Putamen (tissue), 1 donor: ENCODE measurements around the gene CFLAR.
"Not testable (repeated sequence)": the region's sequence is repeated elsewhere in the genome, so short reads cannot be mapped to it uniquely, and the experiment has no call there.

ENCODE experiments used
- DNase-seq: peaks from one replicate; pipeline ENCODE4 v3.0.0-alpha.2; 2016; ENCODE audit warnings: low spot score

CFLAR gene

GRCh38 chr2:201118961-201119854 lies 3.2 kb downstream of the CFLAR start:
- DNase-seq: no peak

- no peak for DNase-seq
These were observed 6.3 kb downstream of the CFLAR start for GRCh38 chr2:201122276-201122675.

- DNase-seq: no peak
These were observed 10.6 kb downstream of the CFLAR start for GRCh38 chr2:201126308-201127151.

GRCh38 chr2:201127152-201127511 lies 11.2 kb downstream of the CFLAR start:
- no peak for DNase-seq

GRCh38 chr2:201127570-201127969 lies 11.6 kb downstream of the CFLAR start:
- peak; percentile 67 for DNase-seq

DNA sequence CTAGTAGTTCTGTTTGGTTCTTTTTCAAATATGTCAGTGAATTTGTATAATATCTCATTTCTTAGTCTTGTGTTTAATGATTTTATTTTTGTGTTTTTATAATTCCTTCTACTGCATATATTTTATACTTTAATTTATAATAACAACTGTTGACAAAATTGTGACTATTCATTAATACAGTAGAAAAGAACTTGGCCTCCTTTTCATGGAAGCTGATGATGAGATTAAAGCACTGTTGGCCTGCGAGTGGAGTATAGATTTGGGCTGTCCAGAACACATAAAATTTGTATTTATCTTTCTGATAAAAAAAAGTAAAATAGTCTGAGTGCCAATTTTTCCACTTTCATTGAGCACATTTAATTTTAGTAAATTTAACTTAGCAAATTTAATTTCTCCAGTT lies 12.1 kb downstream of the CFLAR start:
- DNase-seq: no peak

GRCh38 chr2:201128933-201129505 lies 13.1 kb downstream of the CFLAR start:
- no peak for DNase-seq

- no peak for DNase-seq
These were observed 14.7 kb downstream of the CFLAR start for GRCh38 chr2:201130524-201131186.

- no peak for DNase-seq
These were observed 16.6 kb downstream of the CFLAR start for GRCh38 chr2:201132518-201132917.

DNA sequence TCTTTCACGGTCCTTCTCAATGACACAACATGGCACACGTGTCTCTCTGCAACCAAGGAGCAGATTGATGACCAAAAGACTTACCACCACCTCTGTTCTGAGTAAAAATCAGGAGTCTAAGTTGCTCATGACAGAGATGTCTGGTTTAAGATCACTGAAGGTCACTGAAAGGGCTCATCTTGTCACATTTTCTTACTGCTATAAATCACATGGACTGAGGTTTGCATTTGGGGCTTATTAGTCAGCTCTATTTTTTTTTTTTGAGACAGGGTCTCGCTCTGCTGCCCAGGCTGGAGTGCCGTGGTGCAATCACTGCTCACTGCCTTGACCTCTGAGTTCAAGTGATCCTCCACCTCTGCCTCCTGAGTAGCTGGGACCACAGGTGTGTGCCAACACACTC lies 19.4 kb downstream of the CFLAR start:
- DNase-seq: no peak

DNA sequence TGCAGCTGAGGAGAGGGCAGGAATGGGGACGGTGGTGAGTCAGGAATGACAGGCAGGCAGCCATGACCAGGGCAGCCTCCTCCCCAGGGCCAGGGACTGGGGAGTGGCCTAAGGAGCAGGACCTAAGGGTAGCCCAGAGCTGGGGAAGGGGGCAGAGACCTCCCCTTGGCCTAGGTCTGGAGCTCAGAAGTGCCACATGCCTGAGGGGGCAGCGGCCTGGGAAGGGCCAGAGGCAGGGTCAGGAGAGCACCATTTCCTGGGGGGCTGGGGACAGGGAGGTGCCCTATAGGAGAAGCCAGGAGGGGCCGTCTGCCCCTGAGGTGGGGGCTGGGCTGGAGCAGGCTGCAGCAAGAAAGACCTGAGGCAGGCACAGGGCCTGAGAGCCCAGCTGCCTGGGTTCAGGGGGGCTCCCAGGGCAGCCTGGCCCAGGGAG lies 20.9 kb downstream of the CFLAR start:
- DNase-seq: no peak

DNA sequence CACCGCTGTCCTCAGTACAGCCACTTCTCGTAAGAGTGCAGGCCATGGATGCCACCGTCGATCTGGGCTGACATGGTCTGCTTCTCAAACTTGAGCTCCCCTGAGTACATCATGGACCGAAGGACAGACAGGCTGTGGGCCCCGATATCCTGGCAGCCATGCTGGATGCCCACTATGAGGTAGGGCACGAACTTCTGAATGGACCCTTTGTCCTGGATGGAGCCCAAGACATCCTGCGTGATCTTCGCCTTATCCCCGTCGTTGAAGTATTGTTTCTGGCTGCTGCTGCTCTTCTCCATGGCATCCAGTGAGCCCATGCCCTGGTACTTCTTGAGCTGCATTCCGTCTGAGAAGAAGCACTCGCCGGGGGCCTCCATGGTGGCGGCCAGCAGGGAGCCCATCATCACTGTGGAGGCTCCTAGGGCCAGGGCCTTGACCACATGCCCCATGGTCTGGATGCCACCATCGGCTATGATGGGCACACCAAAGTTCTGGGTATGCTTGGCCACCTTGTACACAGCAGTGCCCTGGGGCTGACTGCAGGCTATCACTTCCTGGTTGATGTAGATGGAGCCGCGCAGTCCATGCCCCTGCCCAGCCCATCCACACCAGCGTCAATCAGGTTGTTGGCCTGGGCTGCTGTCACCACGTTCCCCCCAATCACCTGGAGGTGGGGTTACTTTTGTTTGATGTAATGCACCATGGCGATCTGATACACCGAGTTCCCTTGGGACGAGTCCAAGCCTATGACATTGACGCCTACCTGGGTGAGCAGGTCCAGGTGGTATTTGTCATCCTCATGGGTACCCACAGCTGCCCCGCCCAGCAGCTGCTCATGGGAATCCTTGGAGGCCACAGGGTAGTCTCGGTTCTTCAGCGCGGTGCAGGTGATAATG lies 21.8 kb downstream of the CFLAR start:
- DNase-seq: no peak

- DNase-seq: no peak
These were observed 22.5 kb downstream of the CFLAR start for GRCh38 chr2:201138401-201138970.

- DNase-seq: not testable (repeated sequence)
These were observed 23.2 kb downstream of the CFLAR start for GRCh38 chr2:201138986-201139781.

- DNase-seq: no peak
These were observed 24.1 kb downstream of the CFLAR start for GRCh38 chr2:201139836-201140604.

- no peak for DNase-seq
These were observed 28.4 kb downstream of the CFLAR start for GRCh38 chr2:201144101-201145051.

DNA sequence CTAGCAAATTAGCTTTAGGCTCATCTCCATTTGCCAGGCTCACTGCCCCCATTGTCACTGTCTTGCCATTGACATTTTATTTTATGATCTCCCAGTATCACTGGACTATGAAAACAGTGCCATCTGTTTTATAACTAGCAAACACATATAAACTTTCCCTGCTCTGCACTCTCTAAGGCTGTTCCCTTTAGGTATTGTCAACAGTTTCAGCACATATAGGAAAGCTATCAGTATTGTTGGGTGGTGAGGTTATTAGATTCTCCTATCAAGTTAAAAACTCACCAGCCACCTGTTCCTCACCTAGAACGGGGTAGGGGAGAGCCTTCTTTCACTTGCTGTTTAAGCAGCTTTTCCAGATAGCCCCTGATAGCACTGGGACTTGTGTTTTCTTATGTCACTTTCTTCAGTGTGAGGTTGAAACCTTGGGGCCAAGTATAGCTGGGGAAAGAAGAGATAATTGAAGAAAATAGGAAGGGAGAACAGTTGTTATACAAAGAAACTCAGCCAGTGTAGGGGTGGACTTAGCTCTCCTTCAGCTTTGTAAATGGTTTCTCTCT lies 32.5 kb downstream of the CFLAR start:
- no peak for DNase-seq
